Measurements from ENCODE around the gene ASPN.

GRCh38 chr9:92435263-92435662 is 47.0 kb downstream of the ASPN start:
- TF ChIP-seq POLR2A (IDR thresholded peaks at IDR 0.05) (no peak), POLR2AphosphoS5 (IDR thresholded peaks at IDR 0.05) (no peak)
- TF ChIP-seq, protein P1, sequence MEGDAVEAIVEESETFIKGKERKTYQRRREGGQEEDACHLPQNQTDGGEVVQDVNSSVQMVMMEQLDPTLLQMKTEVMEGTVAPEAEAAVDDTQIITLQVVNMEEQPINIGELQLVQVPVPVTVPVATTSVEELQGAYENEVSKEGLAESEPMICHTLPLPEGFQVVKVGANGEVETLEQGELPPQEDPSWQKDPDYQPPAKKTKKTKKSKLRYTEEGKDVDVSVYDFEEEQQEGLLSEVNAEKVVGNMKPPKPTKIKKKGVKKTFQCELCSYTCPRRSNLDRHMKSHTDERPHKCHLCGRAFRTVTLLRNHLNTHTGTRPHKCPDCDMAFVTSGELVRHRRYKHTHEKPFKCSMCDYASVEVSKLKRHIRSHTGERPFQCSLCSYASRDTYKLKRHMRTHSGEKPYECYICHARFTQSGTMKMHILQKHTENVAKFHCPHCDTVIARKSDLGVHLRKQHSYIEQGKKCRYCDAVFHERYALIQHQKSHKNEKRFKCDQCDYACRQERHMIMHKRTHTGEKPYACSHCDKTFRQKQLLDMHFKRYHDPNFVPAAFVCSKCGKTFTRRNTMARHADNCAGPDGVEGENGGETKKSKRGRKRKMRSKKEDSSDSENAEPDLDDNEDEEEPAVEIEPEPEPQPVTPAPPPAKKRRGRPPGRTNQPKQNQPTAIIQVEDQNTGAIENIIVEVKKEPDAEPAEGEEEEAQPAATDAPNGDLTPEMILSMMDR (IDR thresholded peaks at IDR 0.05): no peak

All from transverse colon (tissue), 4 donors.